GM19467 (cell line): Measurements from ENCODE around the gene CYBB.
A peak's percentile ranks its signal among the peaks of the same experiment; 100 is the strongest.
"Not testable (repeated sequence)": the region's sequence is repeated elsewhere in the genome, so short reads cannot be mapped to it uniquely, and the experiment has no call there.

Experiments
- ATAC-seq: cut with Tn5 transposase; IDR thresholded peaks from one replicate; pipeline ENCODE4 v1.9.1; 2021; ENCODE audit warnings: mild to moderate bottlenecking, moderate library complexity; ENCODE audit not compliant: unreplicated experiment

The CYBB gene

DNA sequence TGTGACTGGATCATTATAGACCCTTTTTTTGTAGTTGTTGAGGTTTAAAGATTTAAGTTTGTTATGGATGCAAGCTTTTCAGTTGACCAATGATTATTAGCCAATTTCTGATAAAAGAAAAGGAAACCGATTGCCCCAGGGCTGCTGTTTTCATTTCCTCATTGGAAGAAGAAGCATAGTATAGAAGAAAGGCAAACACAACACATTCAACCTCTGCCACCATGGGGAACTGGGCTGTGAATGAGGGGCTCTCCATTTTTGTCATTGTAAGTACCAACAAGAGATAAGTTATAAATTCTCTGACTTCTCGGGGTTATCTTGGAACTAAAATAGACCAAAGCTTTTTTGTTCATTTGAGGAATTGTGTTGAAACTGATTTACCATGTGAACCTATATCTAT is at the start of gene CYBB:
Gene CYBB (plus strand): TSS at position 203 of the 400 bp plus-strand sequence. CDS start 19 bp downstream, at position 222.
- ATAC-seq = no peak

DNA sequence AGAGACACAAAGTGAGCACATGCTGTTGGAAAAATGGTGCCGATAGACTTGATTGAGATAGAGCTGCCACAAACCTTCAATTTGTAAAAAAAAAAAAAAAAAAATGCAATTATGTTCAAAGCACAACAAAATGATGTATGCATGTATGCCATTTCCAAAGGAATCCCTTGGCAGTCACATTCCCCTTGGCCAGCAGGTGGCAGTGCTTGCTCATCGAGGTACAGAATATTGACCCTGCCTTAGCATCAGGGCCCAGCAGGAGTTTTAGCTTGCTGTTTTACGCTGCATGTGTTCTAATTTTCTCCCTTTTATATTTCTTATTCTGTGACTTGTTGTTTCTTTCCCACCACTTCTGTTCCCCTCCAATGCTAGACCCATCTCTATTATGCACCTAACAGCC is 34.5 kb upstream of the CYBB start:
- ATAC-seq = peak; percentile 65

- ATAC-seq = peak; percentile 40
Measured at GRCh38 chrX:37745835-37746217, 34.0 kb upstream of the CYBB start.

GRCh38 chrX:37746218-37746941 is 33.5 kb upstream of the CYBB start:
- peak; percentile 77 for ATAC-seq

- ATAC-seq = no peak
Measured at GRCh38 chrX:37746951-37747350, 32.9 kb upstream of the CYBB start.

DNA sequence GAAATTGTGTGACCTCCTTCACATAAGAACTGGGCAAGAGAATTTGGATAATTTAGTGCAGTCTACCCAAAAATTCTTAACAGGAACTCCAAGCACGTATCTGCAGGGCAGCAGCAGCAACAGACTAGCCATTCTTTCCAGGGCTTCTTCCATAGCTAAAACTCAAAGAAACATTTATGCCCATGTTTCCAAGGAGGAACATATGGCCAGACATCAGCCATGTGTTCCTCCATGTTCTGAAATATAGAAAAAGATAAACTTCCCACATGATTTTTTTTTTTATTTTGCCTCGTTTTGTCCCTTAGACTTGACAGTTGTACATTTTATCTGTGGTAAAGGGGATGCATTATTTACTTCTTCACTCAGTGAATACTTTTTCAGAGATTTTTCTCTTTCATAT is 27.6 kb upstream of the CYBB start:
- no peak for ATAC-seq

GRCh38 chrX:37752936-37753335 is 26.9 kb upstream of the CYBB start:
- no peak for ATAC-seq

DNA sequence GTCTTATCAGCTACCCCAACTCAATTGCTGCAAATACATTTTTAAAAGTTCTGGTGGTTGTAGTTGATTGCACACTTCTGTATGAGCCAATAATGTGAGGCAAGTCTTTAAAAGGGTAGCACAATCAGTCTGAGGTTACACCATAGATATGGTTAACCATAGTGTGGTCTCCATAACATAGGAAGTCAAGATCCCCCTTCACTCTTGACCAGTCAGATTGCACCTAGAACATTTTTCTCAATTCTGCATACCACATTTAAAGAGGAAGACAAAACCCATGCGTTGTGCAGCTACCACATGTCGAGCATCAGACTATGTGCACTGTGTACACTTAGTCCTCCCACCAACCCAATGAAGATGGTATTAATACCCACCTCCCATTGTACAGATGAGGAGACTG is 26.5 kb upstream of the CYBB start:
- ATAC-seq = no peak

DNA sequence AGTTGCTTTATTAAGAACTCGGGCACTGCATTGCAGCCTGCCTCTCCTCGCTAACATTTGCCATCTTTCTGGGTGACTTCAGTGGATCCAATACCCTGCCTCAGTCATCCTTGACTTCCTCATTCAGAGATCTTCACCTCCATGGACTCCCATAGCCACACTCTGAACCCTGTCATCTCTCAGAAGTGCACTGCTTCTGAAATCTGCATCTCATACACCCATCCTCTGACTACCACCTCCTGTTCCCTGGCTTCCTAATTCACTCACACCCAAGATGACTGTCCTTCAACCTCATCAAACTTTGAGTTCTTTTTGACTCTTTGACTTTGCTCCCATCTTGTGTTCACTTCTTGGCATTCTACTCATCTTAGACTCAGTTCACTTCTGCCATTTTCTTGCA is 25.3 kb upstream of the CYBB start:
- peak; percentile 15 for ATAC-seq

DNA sequence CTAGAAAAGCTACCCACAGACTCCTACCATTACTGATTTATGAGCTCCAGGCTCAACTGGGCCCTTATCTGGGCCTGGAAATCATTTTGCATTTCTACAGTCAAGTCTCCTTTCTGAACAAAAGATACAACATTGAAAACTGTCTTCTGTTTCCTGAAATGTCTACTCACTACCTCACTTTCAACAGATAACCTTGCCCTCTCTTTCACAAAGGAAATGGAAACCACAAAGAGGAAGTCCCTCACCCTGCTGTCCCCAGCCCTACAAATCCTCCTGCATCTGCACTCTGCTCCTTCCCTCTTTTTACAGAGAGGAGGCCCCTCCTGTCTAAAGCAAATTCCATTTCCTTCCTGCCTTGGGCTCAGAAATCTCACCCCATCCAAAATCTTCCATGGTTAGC is 24.8 kb upstream of the CYBB start:
- ATAC-seq = peak; percentile 91

DNA sequence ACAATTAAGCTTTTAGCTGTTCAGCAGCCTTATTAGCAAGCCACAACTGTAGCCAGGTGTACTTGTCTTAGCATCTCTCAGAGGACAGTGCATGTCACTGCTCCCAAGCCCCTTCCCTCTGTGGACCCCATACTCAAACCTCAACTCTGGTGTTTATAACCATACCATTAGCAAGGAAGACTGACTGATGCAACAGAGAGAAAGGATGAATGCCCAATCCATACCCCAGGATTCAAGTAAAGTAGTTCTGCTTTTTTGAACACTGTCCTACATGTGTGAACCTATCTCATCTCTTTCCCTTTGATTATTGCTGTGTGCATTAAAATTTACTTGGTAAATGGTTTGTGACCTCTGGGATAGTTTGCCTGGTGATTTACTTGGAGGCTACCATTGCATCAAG is 22.8 kb upstream of the CYBB start:
- no peak for ATAC-seq

GRCh38 chrX:37759351-37759750 is 20.5 kb upstream of the CYBB start:
- ATAC-seq = no peak

GRCh38 chrX:37759878-37760418 is 19.9 kb upstream of the CYBB start:
- ATAC-seq = no peak

DNA sequence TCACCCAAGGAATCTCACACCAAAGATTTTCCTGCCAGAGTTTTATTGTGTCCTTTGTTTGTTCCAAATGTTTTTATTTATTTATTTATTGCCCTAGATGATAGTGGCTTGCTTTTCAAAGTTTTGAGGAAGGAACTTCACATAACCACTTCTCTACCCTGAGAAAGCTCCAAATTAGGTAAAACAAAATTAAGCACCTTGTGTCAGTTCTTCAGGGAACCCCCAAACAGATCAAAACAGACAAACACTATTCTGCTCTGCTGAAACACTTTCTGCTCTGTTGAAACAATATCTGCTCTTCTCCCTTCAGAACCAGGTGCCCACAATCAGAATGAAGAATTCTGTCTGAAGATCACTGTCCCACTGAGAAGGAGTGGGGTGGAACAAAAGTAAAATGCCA is 16.5 kb upstream of the CYBB start:
- ATAC-seq = no peak

DNA sequence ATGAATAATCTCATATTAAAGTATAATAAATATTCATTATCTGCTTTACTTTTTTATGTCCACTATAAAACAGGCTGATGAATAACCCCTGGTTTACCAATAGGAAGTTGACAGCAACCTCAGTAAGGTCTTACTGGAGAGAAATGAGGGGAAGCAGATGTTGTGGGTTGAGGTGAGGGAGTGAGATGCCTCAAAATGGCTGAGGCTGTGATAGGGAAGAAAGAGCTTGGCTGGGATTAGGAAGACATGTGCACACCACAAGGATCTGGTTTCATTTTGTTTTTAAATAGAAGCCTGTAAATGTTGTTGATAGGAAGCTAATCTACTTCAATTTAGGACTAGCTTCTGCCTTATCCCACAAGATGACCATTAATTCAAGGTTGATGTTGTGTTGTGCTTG is 14.4 kb upstream of the CYBB start:
- ATAC-seq = no peak

GRCh38 chrX:37767430-37767829 is 12.4 kb upstream of the CYBB start:
- ATAC-seq = no peak

DNA sequence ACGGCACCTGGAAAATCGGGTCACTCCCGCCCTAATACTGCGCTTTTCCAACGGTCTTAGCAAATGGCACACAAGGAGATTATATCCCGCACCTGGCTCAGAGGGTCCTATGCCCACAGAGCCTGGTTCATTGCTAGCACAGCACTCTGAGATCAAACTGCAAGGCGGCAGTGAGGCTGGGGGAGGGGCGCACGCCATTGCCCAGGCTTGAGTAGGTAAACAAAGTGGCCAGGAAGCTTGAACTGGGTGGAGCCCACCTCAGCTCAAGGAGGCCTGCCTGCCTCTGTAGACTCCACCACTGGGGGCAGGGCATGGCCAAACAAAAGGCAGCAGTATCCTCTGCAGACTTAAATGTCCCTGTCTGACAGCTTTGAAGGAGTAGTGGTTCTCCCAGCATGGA is 11.0 kb upstream of the CYBB start:
- not testable (repeated sequence) for ATAC-seq

DNA sequence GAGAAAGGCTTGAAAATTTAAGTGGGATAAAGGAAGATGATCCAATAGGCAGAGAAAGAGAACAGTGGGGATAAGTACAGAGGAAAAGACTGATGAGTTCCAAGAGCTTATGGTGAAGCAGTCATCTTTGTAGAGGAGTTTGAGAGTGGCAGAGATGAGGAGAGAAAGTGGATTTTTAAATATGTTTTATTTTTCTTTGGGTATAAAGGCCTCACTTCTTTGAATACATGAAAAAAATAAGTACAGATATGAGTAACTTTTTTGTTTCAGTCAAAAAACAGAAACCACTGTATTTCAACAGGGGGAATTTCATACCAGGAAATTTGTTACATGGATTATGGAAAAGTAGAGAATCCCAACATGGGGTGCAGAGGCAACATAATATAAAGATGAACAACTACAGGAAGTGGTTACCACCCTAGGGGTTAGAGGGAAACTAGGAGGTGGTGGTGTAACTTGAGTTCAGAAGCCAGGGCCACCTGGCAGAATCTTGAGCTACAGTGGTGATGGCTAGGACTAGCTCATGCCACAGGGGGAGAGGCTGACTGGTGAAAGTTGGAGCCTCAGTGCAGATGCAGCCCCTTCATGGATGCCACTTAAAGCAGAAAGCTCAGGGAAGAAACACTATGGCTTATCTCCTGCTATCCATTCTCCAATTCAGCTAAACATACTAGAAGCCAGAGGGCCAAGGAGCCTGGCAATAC is 3.4 kb upstream of the CYBB start:
- ATAC-seq = peak; percentile 78

DNA sequence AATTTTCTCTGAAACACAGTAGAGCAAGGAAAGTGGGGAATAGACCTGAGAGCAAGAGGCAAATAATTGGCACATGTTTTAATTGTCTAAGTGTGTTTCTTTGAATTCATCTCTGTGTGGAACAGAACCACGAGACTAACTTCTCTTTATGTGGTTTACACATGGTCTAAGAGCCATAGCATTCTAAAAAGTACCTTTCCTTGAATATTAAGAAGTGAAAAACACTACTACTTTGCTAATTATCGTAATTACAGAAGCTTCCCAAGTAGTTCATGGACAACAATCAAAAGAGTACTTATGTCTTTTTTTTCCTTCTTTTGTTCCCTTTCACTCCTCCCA is 2.9 kb upstream of the CYBB start:
- ATAC-seq = peak; percentile 1

- no peak for ATAC-seq
Measured at GRCh38 chrX:37781081-37781480, 1.2 kb downstream of the CYBB start.

DNA sequence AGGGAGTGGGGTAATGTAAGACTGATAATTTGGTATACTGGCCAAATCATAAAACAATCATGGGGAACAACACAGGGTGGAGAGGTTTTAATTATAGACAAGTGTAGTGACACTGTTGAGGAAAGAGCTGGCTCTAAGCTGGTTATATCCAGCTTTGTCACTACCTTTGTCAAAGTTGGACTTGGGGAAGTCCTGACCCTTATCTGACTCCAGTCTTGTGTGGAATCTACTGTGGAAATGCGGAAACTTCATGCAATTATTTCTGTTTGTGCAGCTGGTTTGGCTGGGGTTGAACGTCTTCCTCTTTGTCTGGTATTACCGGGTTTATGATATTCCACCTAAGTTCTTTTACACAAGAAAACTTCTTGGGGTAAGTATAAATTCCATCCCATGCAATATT is 2.0 kb downstream of the CYBB start:
- ATAC-seq = no peak

- ATAC-seq = no peak
Measured at GRCh38 chrX:37782359-37782758, 2.5 kb downstream of the CYBB start.
